HG03097 (cell line): Measurements from ENCODE around the gene NEBL.
"Not testable (repeated sequence)": the region's sequence is repeated elsewhere in the genome, so short reads cannot be mapped to it uniquely, and the experiment has no call there.

Experiments
- ATAC-seq: cut with Tn5 transposase; IDR thresholded peaks from one replicate; pipeline ENCODE4 v1.9.1; 2021; ENCODE audit not compliant: unreplicated experiment, low FRiP score

The NEBL gene

GRCh38 chr10:20897146-20897825 is at the start of gene NEBL:
Gene NEBL, minus strand, starts transcription at chr10:20897311. Its CDS starts 106 bp downstream, at chr10:20897205.
- no peak for ATAC-seq

GRCh38 chr10:20945546-20946332 is 48.6 kb upstream of the NEBL start:
- ATAC-seq = no peak

GRCh38 chr10:20944789-20945502 is 47.8 kb upstream of the NEBL start:
- no peak for ATAC-seq

GRCh38 chr10:20939414-20939813 is 42.3 kb upstream of the NEBL start:
- ATAC-seq = not testable (repeated sequence)

GRCh38 chr10:20936396-20936795 is 39.3 kb upstream of the NEBL start:
- ATAC-seq = no peak

- ATAC-seq = no peak
These were observed 38.8 kb upstream of the NEBL start for GRCh38 chr10:20935931-20936330.

GRCh38 chr10:20935301-20935700 is 38.2 kb upstream of the NEBL start:
- ATAC-seq = no peak

- no peak for ATAC-seq
These were observed 36.6 kb upstream of the NEBL start for GRCh38 chr10:20933705-20934104.

GRCh38 chr10:20932606-20933126 is 35.6 kb upstream of the NEBL start:
- no peak for ATAC-seq

- ATAC-seq = no peak
These were observed 34.2 kb upstream of the NEBL start for GRCh38 chr10:20931156-20931795.

- no peak for ATAC-seq
These were observed 30.3 kb upstream of the NEBL start for GRCh38 chr10:20927456-20927855.

GRCh38 chr10:20922451-20922850 is 25.3 kb upstream of the NEBL start:
- no peak for ATAC-seq

- ATAC-seq = no peak
These were observed 24.9 kb upstream of the NEBL start for GRCh38 chr10:20922033-20922432.

GRCh38 chr10:20920061-20920460 is 22.9 kb upstream of the NEBL start:
- ATAC-seq = no peak

- no peak for ATAC-seq
These were observed 22.4 kb upstream of the NEBL start for GRCh38 chr10:20919481-20919880.

GRCh38 chr10:20916976-20917375 is 19.9 kb upstream of the NEBL start:
- no peak for ATAC-seq

GRCh38 chr10:20912969-20913368 is 15.9 kb upstream of the NEBL start:
- no peak for ATAC-seq

- no peak for ATAC-seq
These were observed 14.5 kb upstream of the NEBL start for GRCh38 chr10:20911626-20912025.

- no peak for ATAC-seq
These were observed 12.7 kb upstream of the NEBL start for GRCh38 chr10:20909801-20910200.

GRCh38 chr10:20908391-20908790 is 11.3 kb upstream of the NEBL start:
- no peak for ATAC-seq
